Natural killer cell treated with Interleukin-12 subunit alpha and Interleukin-12 subunit beta and Interleukin-15 and Interleukin-18, amount 100 ng/mL, for 72 hours (primary cell): ENCODE measurements around the gene DCLK2. TPM values are rescaled to one million over a fixed set of nuclear protein-coding genes. Genes with fewer than 3 reads are reported as not detected.

Experiments used
- ATAC-seq, 2 donors: fragments of 150-1000 bp; cut with Tn5 transposase in 1 of 2; sonication (Bioruptor Pico), chemical (Tn5 transposase) in 1 of 2; 2 replicates each; pipeline ENCODE4 v1.10.0; 2021
- DNase-seq: peaks from one replicate; pipeline ENCODE4 v3.0.0; 2022; ENCODE audit warnings: low spot score
- H3K27ac Mint-ChIP-seq, 2 donors: 1 replicate in 1 of 2; 2 replicates in 1 of 2; pipeline ENCODE4 v1.8.0; 2022; ENCODE audit warnings: mixed read lengths in 2 of 2, mild to moderate bottlenecking in 1 of 2, moderate library complexity in 1 of 2
- H3K27me3 Mint-ChIP-seq, 2 donors: 1 replicate in 1 of 2; 2 replicates in 1 of 2; pipeline ENCODE4 v1.8.0; 2022; ENCODE audit warnings: mixed read lengths in 2 of 2
- H3K36me3 Mint-ChIP-seq: one replicate; pipeline ENCODE4 v1.8.0; 2022; ENCODE audit warnings: mixed read lengths
- H3K4me1 Mint-ChIP-seq, 2 donors: 1 replicate in 1 of 2; 2 replicates in 1 of 2; pipeline ENCODE4 v1.8.0; 2022; ENCODE audit warnings: low read depth in 2 of 2, mixed read lengths in 2 of 2, mild to moderate bottlenecking in 1 of 2
- H3K4me3 Mint-ChIP-seq: one replicate; pipeline ENCODE4 v1.8.0; 2022; ENCODE audit warnings: mixed read lengths
- H3K9me3 Mint-ChIP-seq: 2 replicates; pipeline ENCODE4 v1.8.0; 2022; ENCODE audit warnings: mixed read lengths
- total RNA-seq, 2 donors: library from RNA; stranded (reverse); gene quantifications; one replicate each; pipeline ENCODE4 v1.2.3, GENCODE V29; 2022

Gene DCLK2
- total RNA-seq, 2 donors from 2014 or later, result 0.08 TPM; not detected in 1

- Mint-ChIP-seq H3K4me1 (peaks cover 3 to 6% of the 10 kb centered on the region in 2 donors), H3K27me3 (no peaks in the 10 kb centered on the region), H3K9me3 (no peaks in the 10 kb centered on the region), H3K36me3 (no peaks in the 10 kb centered on the region), H3K4me3 (no peak overlapping the region), H3K27ac (no peak overlapping the region)
- DNase-seq, result no peak
- ATAC-seq, result no peak
Observed at GRCh38 chr4:150255610-150256224, 177.5 kb downstream of the DCLK2 start.

- Mint-ChIP-seq H3K4me3 (no peak overlapping the region), H3K36me3 (no peaks in the 10 kb centered on the region), H3K9me3 (no peaks in the 10 kb centered on the region), H3K27ac (no peak overlapping the region), H3K4me1 (peaks cover 3 to 6% of the 10 kb centered on the region in 2 donors), H3K27me3 (no peaks in the 10 kb centered on the region)
- DNase-seq (no peak), ATAC-seq (no peak)
Observed at GRCh38 chr4:150256225-150256620, 178.0 kb downstream of the DCLK2 start.

GRCh38 chr4:150256841-150257730 lies 178.8 kb downstream of the DCLK2 start:
- Mint-ChIP-seq H3K9me3 (no peaks in the 10 kb centered on the region), H3K36me3 (no peaks in the 10 kb centered on the region), H3K27ac (no peak overlapping the region), H3K27me3 (no peaks in the 10 kb centered on the region), H3K4me1 (peaks cover 0 to 6% of the 10 kb centered on the region in 2 donors), H3K4me3 (no peak overlapping the region)
- ATAC-seq (no peak), DNase-seq (no peak)

- Mint-ChIP-seq H3K27me3 (no peaks in the 10 kb centered on the region), H3K4me1 (peaks cover 0 to 6% of the 10 kb centered on the region in 2 donors), H3K4me3 (no peak overlapping the region), H3K27ac (no peak overlapping the region), H3K36me3 (no peaks in the 10 kb centered on the region), H3K9me3 (no peaks in the 10 kb centered on the region)
- ATAC-seq (peak in 1 of 2 donors; percentile 28), DNase-seq (no peak)
Observed at GRCh38 chr4:150258569-150258968, 180.3 kb downstream of the DCLK2 start.

- Mint-ChIP-seq H3K4me1 (peaks cover 0 to 6% of the 10 kb centered on the region in 2 donors), H3K36me3 (no peaks in the 10 kb centered on the region), H3K27ac (no peak overlapping the region), H3K27me3 (no peaks in the 10 kb centered on the region), H3K4me3 (no peak overlapping the region), H3K9me3 (no peaks in the 10 kb centered on the region)
- DNase-seq (no peak), ATAC-seq (no peak)
Observed at GRCh38 chr4:150259861-150260567, 181.8 kb downstream of the DCLK2 start.

GRCh38 chr4:150261571-150261970 lies 183.3 kb downstream of the DCLK2 start:
- ATAC-seq, result no peak
- Mint-ChIP-seq H3K9me3 (no peaks in the 10 kb centered on the region), H3K27me3 (no peaks in the 10 kb centered on the region), H3K4me1 (peaks cover 0 to 6% of the 10 kb centered on the region in 2 donors), H3K36me3 (no peaks in the 10 kb centered on the region), H3K27ac (no peak overlapping the region), H3K4me3 (no peak overlapping the region)
- DNase-seq, result no peak

GRCh38 chr4:150262611-150263010 lies 184.4 kb downstream of the DCLK2 start:
- peak in 1 of 2 donors; percentile 32 for ATAC-seq
- Mint-ChIP-seq H3K36me3 (no peaks in the 10 kb centered on the region), H3K4me1 (peaks cover 0 to 6% of the 10 kb centered on the region in 2 donors), H3K27ac (no peak overlapping the region), H3K9me3 (no peaks in the 10 kb centered on the region), H3K27me3 (no peaks in the 10 kb centered on the region), H3K4me3 (no peak overlapping the region)
- DNase-seq, result no peak

- H3K27ac Mint-ChIP-seq, result no peak overlapping the region
- no peak for ATAC-seq
- H3K4me3 Mint-ChIP-seq, result no peak overlapping the region
- no peaks in the 10 kb centered on the region for H3K27me3 Mint-ChIP-seq
- no peaks in the 10 kb centered on the region for H3K9me3 Mint-ChIP-seq
- no peaks in the 10 kb centered on the region for H3K36me3 Mint-ChIP-seq
- peaks cover 0 to 4% of the 10 kb centered on the region in 2 donors for H3K4me1 Mint-ChIP-seq
- no peak for DNase-seq
Observed at GRCh38 chr4:150264595-150265161, 186.4 kb downstream of the DCLK2 start.

GRCh38 chr4:150265806-150266205 lies 187.6 kb downstream of the DCLK2 start:
- no peaks in the 10 kb centered on the region for H3K4me1 Mint-ChIP-seq
- H3K9me3 Mint-ChIP-seq, result no peaks in the 10 kb centered on the region
- ATAC-seq (no peak), DNase-seq (no peak)
- H3K36me3 Mint-ChIP-seq, result peaks cover 5% of the 10 kb centered on the region
- H3K4me3 Mint-ChIP-seq, result no peak overlapping the region
- H3K27ac Mint-ChIP-seq, result no peak overlapping the region
- H3K27me3 Mint-ChIP-seq, result no peaks in the 10 kb centered on the region

- Mint-ChIP-seq H3K27ac (no peak overlapping the region), H3K4me1 (peaks cover 0 to 5% of the 10 kb centered on the region in 2 donors), H3K36me3 (peaks cover 5% of the 10 kb centered on the region), H3K9me3 (no peaks in the 10 kb centered on the region), H3K4me3 (no peak overlapping the region), H3K27me3 (no peaks in the 10 kb centered on the region)
- DNase-seq, result no peak
- no peak for ATAC-seq
Observed at GRCh38 chr4:150268444-150268843, 190.2 kb downstream of the DCLK2 start.

- H3K4me3 Mint-ChIP-seq, result no peak overlapping the region
- no peaks in the 10 kb centered on the region for H3K4me1 Mint-ChIP-seq
- no peak overlapping the region for H3K27ac Mint-ChIP-seq
- no peaks in the 10 kb centered on the region for H3K27me3 Mint-ChIP-seq
- H3K36me3 Mint-ChIP-seq, result peaks cover 23% of the 10 kb centered on the region
- no peaks in the 10 kb centered on the region for H3K9me3 Mint-ChIP-seq
- DNase-seq (no peak), ATAC-seq (no peak)
Observed at GRCh38 chr4:150278206-150278605, 200.0 kb downstream of the DCLK2 start.

GRCh38 chr4:150280081-150280895 lies 202.0 kb downstream of the DCLK2 start:
- Mint-ChIP-seq H3K4me3 (no peak overlapping the region), H3K9me3 (no peaks in the 10 kb centered on the region), H3K27ac (no peak overlapping the region), H3K4me1 (peaks cover 0 to 3% of the 10 kb centered on the region in 2 donors), H3K27me3 (no peaks in the 10 kb centered on the region), H3K36me3 (peaks cover 16% of the 10 kb centered on the region)
- ATAC-seq (no peak), DNase-seq (no peak)

GRCh38 chr4:150280975-150281374 lies 202.7 kb downstream of the DCLK2 start:
- H3K36me3 Mint-ChIP-seq, result peaks cover 16% of the 10 kb centered on the region
- DNase-seq (no peak), ATAC-seq (no peak)
- H3K4me1 Mint-ChIP-seq, result peaks cover 0 to 3% of the 10 kb centered on the region in 2 donors
- H3K27me3 Mint-ChIP-seq, result no peaks in the 10 kb centered on the region
- no peak overlapping the region for H3K27ac Mint-ChIP-seq
- H3K9me3 Mint-ChIP-seq, result no peaks in the 10 kb centered on the region
- no peak overlapping the region for H3K4me3 Mint-ChIP-seq
